Measurements from ENCODE around the gene OBP2A. TPM values are rescaled to one million over a fixed set of nuclear protein-coding genes. Genes with fewer than 3 reads are reported as not detected.

OBP2A gene
- total and polyA plus RNA-seq, 9 donors, result 1.4 to 7.8 (median 4.8) TPM; not detected in 5

GRCh38 chr9:135574943-135575342, 29.0 kb downstream of the OBP2A start:
- TF ChIP-seq POLR2A (IDR thresholded peaks at IDR 0.05) (no peak), EP300 (IDR thresholded peaks at IDR 0.05) (no peak)
- TF ChIP-seq, protein P1, sequence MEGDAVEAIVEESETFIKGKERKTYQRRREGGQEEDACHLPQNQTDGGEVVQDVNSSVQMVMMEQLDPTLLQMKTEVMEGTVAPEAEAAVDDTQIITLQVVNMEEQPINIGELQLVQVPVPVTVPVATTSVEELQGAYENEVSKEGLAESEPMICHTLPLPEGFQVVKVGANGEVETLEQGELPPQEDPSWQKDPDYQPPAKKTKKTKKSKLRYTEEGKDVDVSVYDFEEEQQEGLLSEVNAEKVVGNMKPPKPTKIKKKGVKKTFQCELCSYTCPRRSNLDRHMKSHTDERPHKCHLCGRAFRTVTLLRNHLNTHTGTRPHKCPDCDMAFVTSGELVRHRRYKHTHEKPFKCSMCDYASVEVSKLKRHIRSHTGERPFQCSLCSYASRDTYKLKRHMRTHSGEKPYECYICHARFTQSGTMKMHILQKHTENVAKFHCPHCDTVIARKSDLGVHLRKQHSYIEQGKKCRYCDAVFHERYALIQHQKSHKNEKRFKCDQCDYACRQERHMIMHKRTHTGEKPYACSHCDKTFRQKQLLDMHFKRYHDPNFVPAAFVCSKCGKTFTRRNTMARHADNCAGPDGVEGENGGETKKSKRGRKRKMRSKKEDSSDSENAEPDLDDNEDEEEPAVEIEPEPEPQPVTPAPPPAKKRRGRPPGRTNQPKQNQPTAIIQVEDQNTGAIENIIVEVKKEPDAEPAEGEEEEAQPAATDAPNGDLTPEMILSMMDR (IDR thresholded peaks at IDR 0.05), result no peak
- WGBS, 3 donors, result 86 to 90% (median 88%) methylated on average over 14 to 15 of the region's 15 CpGs
- intact Hi-C loops (cut with DNase I), result no loop called here
- Histone ChIP-seq H3K27ac (no peak overlapping the region), H3K4me3 (no peak overlapping the region), H3K4me1 (ENCODE audit: insufficient read depth) (no peaks in the 10 kb centered on the region), H3K9me3 (no peaks in the 10 kb centered on the region), H3K36me3 (no peaks in the 10 kb centered on the region), H3K27me3 (no peaks in the 10 kb centered on the region)
- DNase-seq, result no peak

- no peak overlapping the region for H3K4me3 ChIP-seq
- H3K36me3 ChIP-seq, result no peaks in the 10 kb centered on the region
- TF ChIP-seq POLR2A (IDR thresholded peaks at IDR 0.05), result no peak
- TF ChIP-seq EP300 (IDR thresholded peaks at IDR 0.05), result no peak
- TF ChIP-seq, protein P1 (IDR thresholded peaks at IDR 0.05), result no peak
- no peak overlapping the region for H3K27ac ChIP-seq
- H3K4me1 ChIP-seq (ENCODE audit: insufficient read depth), result no peaks in the 10 kb centered on the region
- no peaks in the 10 kb centered on the region for H3K9me3 ChIP-seq
- intact Hi-C loops (cut with DNase I), result no loop called here
- no peaks in the 10 kb centered on the region for H3K27me3 ChIP-seq
- 70 to 81% (median 77%) methylated on average over 22 of the region's 22 CpGs for WGBS, 3 donors
- no peak for DNase-seq
Observed at GRCh38 chr9:135575995-135576631, 30.2 kb downstream of the OBP2A start.

- no peaks in the 10 kb centered on the region for H3K4me1 ChIP-seq (ENCODE audit: insufficient read depth)
- TF ChIP-seq, protein P1 (IDR thresholded peaks at IDR 0.05), result no peak
- TF ChIP-seq POLR2A (IDR thresholded peaks at IDR 0.05), result no peak
- intact Hi-C loops (cut with DNase I), result no loop called here
- H3K4me3 ChIP-seq, result no peak overlapping the region
- DNase-seq, result no peak
- H3K36me3 ChIP-seq, result no peaks in the 10 kb centered on the region
- 74 to 80% (median 74%) methylated on average over 10 of the region's 10 CpGs for WGBS, 3 donors
- H3K27ac ChIP-seq, result no peak overlapping the region
- no peaks in the 10 kb centered on the region for H3K27me3 ChIP-seq
- no peaks in the 10 kb centered on the region for H3K9me3 ChIP-seq
Observed at GRCh38 chr9:135577256-135577655, 31.3 kb downstream of the OBP2A start.

DNA sequence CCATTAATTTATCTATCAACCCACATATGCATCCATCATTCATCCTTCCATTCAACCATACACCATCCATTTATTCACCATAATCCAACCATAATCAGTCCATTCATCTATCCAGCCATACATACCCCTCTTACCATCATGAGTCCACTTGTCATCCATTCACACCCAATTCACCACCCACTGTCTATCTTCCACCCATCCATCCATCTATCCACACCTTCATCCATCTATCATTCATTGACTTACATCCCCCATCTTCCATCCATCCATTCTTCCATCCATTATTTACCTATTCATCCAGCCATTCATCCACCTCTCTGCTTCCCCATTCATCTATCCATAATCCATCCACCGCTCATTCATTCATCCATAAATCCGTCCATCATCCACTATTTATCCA, 33.4 kb downstream of the OBP2A start:
- WGBS, 3 donors, result 28 to 32% (median 31%) methylated on average over 2 of the region's 2 CpGs
- TF ChIP-seq EP300 (IDR thresholded peaks at IDR 0.05) (no peak), POLR2A (IDR thresholded peaks at IDR 0.05) (no peak)
- TF ChIP-seq, protein P1 (IDR thresholded peaks at IDR 0.05), result no peak
- H3K27me3 ChIP-seq, result no peaks in the 10 kb centered on the region

More for the DNA sequence above, 33.4 kb downstream of the OBP2A start:
- intact Hi-C loops (cut with DNase I), result no loop called here
- no peaks in the 10 kb centered on the region for H3K36me3 ChIP-seq
- H3K9me3 ChIP-seq, result no peaks in the 10 kb centered on the region
- no peak overlapping the region for H3K27ac ChIP-seq
- no peak overlapping the region for H3K4me3 ChIP-seq
- DNase-seq, result no peak
- H3K4me1 ChIP-seq (ENCODE audit: insufficient read depth), result no peaks in the 10 kb centered on the region

Measured in ovary (tissue), 9 donors.